ENCODE measurements around the gene NT5DC3. TPM values are rescaled to one million over a fixed set of nuclear protein-coding genes. Genes with fewer than 3 reads are reported as not detected.

NT5DC3 gene
- polyA plus RNA-seq, 12 donors: 4.7 to 15.6 (median 10.6) TPM; not detected in 1

DNA sequence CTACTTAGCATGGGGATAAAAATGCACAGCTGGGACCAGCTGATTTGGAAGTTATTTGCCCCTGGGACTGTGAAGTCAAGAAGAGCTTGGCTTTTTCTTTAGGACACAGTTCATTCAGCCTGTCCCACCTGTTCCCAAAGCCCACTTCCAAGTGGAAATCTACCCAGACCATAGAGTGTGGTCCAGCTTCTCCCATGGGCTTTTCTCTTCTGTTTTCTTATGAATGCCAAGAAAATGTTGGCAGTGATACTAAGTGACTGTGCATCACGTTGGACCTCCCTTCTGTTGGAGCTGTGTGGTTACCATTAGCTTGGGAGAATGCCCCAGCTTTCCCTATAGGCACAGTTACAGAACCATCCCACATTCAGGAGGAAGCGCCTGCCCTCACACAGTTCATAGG lies 89.4 kb downstream of the NT5DC3 start:
- DNase-seq: no peak

DNA sequence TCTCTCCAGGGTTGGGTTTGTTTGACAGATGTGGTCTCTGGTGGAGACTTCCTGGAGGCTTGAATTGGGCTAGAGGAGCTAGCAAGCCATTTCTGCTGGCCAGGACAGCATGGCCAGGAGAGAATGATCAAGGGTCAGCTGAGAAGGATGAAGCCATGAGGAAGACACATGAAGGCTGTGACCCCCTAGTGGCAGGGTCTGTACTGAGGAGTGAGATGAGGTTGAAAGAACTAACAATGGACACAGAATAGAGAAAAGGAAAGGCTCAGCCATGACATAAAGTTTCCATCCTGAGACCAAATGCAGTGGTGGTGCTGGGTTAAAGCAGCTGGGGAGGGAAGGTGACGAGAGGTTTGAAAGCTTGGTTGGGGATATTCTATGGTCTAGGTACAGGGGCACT lies 89.9 kb downstream of the NT5DC3 start:
- DNase-seq: no peak

DNA sequence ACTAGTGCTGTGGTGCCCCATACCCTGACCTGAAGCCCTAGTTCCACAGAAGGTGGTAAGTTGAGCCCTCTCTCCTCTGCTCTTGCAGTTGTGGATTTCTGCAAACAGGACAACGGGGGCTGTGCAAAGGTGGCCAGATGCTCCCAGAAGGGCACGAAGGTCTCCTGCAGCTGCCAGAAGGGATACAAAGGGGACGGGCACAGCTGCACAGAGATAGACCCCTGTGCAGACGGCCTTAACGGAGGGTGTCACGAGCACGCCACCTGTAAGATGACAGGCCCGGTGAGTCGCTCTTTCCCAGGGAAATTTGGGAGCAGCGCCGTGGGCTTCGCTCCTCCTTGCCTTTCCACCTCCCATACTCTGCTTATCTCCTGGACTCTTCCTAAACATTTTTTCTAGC lies 92.2 kb downstream of the NT5DC3 start:
- DNase-seq: no peak

DNA sequence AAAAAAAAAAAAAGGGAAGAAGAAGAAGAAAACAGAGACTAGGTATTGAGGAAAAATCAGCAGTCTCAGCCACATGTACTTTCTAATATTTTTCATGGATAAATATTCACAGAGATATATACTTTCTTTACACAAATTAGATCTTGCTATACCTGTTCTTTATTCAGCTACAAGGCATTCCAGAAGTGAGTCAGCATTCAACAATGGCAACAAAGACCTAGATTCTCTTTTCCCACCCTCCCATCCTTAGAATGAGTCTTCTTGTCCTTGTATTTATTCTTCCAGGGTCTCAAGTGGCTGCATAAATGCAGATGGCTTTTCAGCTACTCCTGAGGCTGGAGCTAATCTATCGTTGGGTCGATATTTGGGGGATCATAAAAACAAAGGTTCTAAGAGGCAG lies 93.0 kb downstream of the NT5DC3 start:
- DNase-seq: no peak

DNA sequence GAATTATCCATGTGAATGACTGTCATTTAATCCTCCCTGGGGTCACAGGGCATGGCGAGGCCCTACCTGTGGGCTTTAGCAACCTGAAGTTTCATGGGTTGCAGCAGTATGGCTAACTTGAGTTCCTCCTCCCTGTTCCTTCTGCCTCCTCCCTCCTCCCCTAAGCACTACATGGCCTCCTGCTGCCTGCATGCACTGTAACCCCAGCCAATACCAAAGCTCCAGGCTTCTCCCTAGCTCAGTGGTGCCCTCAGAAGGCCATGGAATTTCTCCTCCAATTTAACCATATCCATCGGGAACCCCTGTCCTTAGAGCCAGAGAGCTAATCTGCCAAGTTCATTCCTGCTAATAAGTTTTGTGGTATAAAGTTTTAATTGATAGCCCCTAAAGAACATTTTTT lies 95.1 kb downstream of the NT5DC3 start:
- no peak for DNase-seq

DNA sequence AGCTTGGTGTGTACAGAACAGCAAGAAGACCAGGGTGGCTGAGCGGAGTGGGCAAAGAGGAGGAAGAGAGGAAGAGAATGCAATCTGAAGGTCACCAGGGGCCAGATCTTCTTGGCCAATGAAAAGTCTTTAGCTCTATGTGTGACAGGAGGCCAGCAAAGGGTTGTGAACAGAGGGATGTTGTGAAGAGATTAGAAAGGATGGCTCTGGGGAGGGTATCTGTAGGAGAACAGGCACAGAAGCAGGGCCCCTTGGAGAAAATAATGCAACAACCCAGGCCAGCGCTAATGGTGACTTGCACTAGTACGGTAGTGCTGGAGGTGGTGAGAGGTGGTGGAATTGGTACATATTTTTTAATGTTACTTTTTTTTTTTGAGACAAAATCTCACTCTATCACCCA lies 97.2 kb downstream of the NT5DC3 start:
- DNase-seq: no peak

DNA sequence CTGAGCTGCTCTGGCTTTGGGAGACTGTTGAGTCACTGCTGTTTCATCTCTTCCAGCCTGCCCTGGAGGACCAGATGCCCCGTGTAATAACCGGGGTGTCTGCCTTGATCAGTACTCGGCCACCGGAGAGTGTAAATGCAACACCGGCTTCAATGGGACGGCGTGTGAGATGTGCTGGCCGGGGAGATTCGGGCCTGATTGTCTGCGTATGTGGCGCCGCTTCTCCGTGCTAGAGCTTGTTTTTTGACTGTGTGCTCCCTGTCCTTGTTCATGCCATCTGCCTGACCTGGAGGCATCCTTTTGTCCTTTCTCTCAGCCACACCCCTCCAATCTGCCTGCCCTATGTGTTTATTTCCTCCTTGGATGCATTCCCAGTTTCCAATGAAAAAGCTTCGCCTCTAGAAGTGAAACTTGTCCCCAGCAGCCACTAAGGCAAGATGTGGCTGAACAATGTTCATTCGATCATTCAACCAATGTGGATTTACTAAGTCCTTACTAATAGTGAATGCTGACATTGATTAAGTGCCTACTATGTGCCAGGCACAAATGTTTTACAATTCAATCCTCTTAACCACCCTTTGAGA lies 98.6 kb downstream of the NT5DC3 start:
- DNase-seq: peak; percentile 15

DNA sequence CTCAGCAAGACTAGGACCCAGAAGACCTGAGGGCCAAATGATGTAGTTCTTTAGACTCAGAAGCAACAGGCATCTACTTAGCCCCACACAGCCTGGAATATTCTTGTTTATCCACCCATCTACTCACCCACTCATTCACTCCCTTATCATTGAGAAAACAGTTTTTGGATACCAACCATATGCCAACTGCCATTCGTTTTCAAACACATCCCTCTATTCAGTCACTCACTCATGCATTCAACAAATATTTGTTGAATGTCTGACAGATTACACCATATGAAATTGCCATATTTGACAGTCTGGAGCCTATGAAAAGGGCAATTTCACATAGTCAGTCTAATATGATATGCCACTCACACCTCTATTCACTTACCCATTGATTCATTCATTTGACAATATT lies 103.2 kb downstream of the NT5DC3 start:
- no peak for DNase-seq

DNA sequence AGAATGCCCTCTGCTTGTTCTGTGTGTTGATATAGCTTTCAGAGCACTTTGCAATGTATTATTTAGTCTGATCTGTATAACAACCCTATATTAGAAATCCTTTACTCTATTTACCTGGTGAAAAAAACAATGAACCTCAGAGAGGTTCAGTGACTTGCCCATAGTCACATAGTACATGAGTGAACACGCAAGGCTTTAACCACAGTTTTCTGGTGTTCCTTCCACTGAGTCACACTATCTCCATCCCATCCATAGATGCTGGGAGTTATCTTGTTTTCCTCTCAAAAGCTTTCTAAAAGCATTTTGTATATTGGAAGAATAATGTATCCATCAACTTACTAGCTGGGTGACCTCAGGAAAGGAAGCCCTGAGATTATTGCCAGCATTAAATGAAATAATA lies 104.5 kb downstream of the NT5DC3 start:
- DNase-seq: no peak

DNA sequence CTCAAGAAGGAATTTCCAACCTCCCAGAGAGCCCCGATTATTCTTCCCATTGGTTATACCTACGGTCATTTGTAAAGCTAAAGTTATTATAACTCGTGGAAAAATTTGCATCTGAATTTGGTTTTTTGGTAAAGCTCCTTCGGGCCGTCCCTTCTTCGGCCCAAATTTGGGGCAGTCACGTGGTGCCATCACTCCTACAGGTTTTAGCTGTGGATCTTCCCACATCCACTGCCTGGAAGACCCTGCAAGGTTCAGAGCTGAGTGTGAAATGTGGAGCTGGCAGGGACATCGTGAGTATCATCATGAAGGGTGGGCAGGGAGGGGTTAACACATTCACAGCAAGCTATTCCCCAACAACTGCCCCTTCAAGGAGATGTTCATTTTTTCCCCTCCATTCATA lies 105.7 kb downstream of the NT5DC3 start:
- no peak for DNase-seq

DNA sequence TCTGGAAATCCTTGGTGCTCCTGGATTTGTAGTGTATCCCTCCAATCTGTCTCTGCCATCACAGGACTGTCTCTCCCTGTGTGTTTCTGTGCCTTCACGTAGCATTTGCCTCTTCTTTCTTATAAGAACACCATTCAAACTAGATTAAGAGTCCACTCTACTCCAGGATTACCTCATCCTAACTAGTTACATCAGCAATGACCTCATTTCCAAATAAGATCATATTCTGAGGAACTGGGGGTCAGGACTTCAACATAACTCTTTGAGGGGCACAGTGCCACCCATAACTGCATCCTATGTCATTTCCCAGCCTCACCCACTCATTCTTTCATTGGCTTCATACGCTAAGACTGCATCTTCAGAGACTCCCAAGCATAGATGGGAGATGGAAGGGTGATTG lies 106.2 kb downstream of the NT5DC3 start:
- no peak for DNase-seq

DNA sequence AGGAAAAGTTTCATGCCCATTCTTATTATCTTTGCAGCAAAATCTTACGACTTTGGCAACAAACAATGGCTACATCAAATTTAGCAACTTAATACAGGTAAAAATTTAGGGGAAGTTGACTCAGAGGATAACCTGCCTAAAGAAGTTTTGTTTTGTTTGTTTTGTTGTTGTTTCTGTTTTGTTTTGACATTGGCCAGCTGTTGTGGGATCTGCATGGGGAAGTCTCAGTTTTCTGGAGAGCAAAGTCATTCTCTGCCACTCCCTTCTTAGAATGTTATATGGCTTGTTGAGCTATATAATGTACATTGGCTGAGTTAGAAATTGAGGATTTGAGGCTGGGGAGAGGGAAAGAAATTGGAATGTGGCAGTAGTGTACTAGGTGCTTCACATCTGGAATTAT lies 109.5 kb downstream of the NT5DC3 start:
- DNase-seq: no peak

DNA sequence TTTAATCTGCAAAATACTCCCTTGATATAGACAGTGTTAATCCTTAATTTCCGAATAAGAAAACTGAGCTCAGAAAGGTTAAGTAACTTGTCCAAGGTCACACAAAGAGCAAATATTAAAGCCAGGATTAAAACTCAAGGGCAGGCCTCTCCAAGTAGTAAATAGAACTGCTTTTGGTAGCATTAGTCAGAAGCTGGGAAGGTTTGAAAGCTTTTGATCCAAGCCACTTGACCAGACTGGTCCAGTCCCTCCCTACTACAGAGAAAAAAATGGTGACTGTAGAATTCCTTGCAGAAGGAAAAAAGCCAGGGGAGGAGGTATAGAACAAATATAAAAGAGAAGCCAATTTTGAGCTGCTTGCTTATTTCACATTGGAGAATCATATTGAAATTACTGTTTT lies 111.5 kb downstream of the NT5DC3 start:
- DNase-seq: no peak

DNA sequence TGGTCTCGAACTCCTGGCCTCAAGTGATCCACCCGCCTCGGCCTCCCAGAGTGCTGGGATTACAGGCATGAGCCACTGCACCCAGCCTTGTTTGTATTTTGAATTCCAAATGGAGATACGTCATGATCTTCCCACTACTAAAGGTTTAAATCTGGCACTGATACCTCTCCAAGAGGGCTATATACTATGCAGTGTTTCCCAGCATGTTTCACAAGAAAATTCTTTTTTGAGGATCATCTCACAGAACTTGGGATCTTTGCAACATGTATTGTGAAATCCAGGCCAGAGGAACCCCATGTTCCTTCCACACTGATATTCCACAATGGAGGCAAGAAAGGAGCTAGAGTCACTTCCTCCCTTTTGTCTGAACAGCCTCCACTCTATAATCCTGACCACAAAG lies 112.7 kb downstream of the NT5DC3 start:
- no peak for DNase-seq

DNA sequence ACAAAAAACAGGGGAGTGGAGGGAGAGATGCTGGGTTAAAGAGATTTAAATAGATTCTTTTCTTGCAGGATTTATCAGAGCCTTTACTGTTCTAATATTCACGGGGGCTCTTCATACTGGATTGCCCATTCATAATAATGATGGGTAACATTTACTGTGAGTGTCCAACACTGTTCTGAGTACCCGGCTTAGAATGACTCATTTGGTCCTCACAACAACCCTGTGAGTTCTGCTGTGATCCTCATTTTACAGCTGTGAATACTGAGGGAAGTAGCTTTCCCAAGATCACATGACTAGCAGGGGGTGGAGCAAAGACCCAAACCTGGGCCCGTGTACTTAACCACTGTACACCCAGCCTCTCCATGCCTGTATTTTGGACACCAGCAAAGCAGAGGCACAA lies 113.4 kb downstream of the NT5DC3 start:
- no peak for DNase-seq

DNA sequence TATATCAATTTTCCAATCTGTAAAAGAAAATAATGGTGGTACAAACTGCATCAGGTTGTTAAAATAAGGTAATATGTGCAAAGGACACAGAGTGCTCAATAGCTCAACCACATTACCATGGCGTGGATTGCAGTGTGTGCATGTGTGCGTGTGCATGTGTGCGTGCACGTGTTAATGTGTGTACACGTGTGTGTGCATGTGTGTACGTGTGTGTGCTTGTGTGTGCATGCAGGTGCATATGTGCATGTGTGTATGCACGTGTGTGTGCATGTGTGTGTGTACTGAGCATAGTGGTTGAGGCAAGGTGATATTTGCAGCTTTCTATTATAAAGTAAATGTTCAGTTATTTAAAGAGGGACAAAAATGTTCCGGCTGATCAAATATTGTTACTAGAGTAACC lies 115.6 kb downstream of the NT5DC3 start:
- no peak for DNase-seq

Other genes with a start within 250 kb of the NT5DC3 start
- gene HSP90B1, start 89.2 kb upstream of the NT5DC3 start, polyA plus RNA-seq (ENCODE audit: insufficient read length in 12 of 12): 100 to 1,000 TPM in 11 of 12 donors, not detected in 1; 267 to 600 (median 422) TPM
- 10 to 100 TPM in 11 of 12 donors, not detected in 1; 24.4 to 62.3 (median 35.2) TPM for gene TDG, start 124.6 kb upstream of the NT5DC3 start, polyA plus RNA-seq (ENCODE audit: insufficient read length in 12 of 12)
- gene GLT8D2, start 209.0 kb upstream of the NT5DC3 start, polyA plus RNA-seq (ENCODE audit: insufficient read length in 12 of 12): 100 to 1,000 TPM in 1 of 12 donors, 10 to 100 TPM in 10, not detected in 1; 47.4 to 104 (median 69.2) TPM
- 10 to 100 TPM in 11 of 12 donors, not detected in 1; 25.4 to 40.0 (median 30.9) TPM for gene HCFC2, start 223.3 kb upstream of the NT5DC3 start, polyA plus RNA-seq (ENCODE audit: insufficient read length in 12 of 12)